NCI-H748 (cell line): Measurements from ENCODE around the gene BBS4.
A peak's percentile ranks its signal among the peaks of the same experiment; 100 is the strongest.

Experiments
- DNase-seq: peaks from one replicate; lab custom pipeline; 2025; ENCODE audit not compliant: unreplicated experiment; lab: John Stamatoyannopoulos, UW

BBS4 gene

GRCh38 chr15:72760590-72761260, 74.7 kb downstream of the BBS4 start:
- no peak for DNase-seq

- no peak for DNase-seq
Measured at GRCh38 chr15:72764656-72765055, 78.6 kb downstream of the BBS4 start.

GRCh38 chr15:72766025-72766424, 80.0 kb downstream of the BBS4 start:
- no peak for DNase-seq

- DNase-seq: no peak
Measured at GRCh38 chr15:72766780-72767179, 80.8 kb downstream of the BBS4 start.

- DNase-seq: no peak
Measured at GRCh38 chr15:72770673-72771328, 84.8 kb downstream of the BBS4 start.

- DNase-seq: no peak
Measured at GRCh38 chr15:72771329-72771725, 85.3 kb downstream of the BBS4 start.

GRCh38 chr15:72774696-72775383, 88.8 kb downstream of the BBS4 start:
- DNase-seq: no peak

GRCh38 chr15:72778796-72779195, 92.8 kb downstream of the BBS4 start:
- no peak for DNase-seq

- DNase-seq: no peak
Measured at GRCh38 chr15:72781631-72782030, 95.6 kb downstream of the BBS4 start.

- no peak for DNase-seq
Measured at GRCh38 chr15:72782274-72783003, 96.4 kb downstream of the BBS4 start.

- DNase-seq: no peak
Measured at GRCh38 chr15:72783004-72783639, 97.1 kb downstream of the BBS4 start.

GRCh38 chr15:72783640-72784455, 97.8 kb downstream of the BBS4 start, which contains the start of gene ADPGK:
Gene ADPGK (minus strand): TSS chr15:72783758. CDS start chr15:72783691, 67 bp downstream.
- DNase-seq: peak; percentile 89

GRCh38 chr15:72784456-72784876, 98.5 kb downstream of the BBS4 start:
- DNase-seq: no peak

- no peak for DNase-seq
Measured at GRCh38 chr15:72785432-72785831, 99.4 kb downstream of the BBS4 start.

- DNase-seq: no peak
Measured at GRCh38 chr15:72785841-72786240, 99.8 kb downstream of the BBS4 start.

- no peak for DNase-seq
Measured at GRCh38 chr15:72786242-72786641, 100.2 kb downstream of the BBS4 start.

GRCh38 chr15:72786676-72787345, 100.8 kb downstream of the BBS4 start:
- no peak for DNase-seq

- DNase-seq: no peak
Measured at GRCh38 chr15:72787526-72787925, 101.5 kb downstream of the BBS4 start.
